HCT116 (cell line): ENCODE data around the gene APLP1. TPM values are rescaled to one million over a fixed set of nuclear protein-coding genes. Genes with fewer than 3 reads are reported as not detected.

Experiments used
- ATAC-seq: fragments of 200-7000 bp; cut with Tn5 transposase; 2 replicates; pipeline ENCODE4 v1.9.1; 2020; ENCODE audit warnings: mild to moderate bottlenecking, moderate library complexity
- BruUV-seq: library from RNA; stranded (reverse); fragments of 400-500 nt; replicated peaks from 2 replicates; lab custom pipeline; 2021; lab: Mats Ljungman, UMichigan
- CTCF ChIA-PET: fragments of 300-600 bp; sonication (Branson Sonifier 250); formaldehyde crosslinking; loops from one replicate; lab custom pipeline; 2021; ENCODE audit warnings: antibody characterized with exemption; lab: Charles Lee
- POLR2A ChIA-PET: fragments of 300-600, 350-600 bp; sonication (Branson Sonifier 250); formaldehyde crosslinking; loops from one replicate; lab custom pipeline; 2021; ENCODE audit warnings: antibody characterized with exemption; lab: Charles Lee
- RAD21 ChIA-PET, 2 experiments: fragments of 300-600 bp; sonication (Branson Sonifier 250); formaldehyde crosslinking; loops; one replicate each; lab custom pipeline; 2023; ENCODE audit warnings: low total read pairs in 2 of 2; ENCODE audit not compliant: uncharacterized antibody in 2 of 2, unreplicated experiment in 2 of 2, low non-redundant PET in 1 of 2; lab: Charles Lee
- DNase-seq: peaks from one replicate; pipeline ENCODE4 v3.0.0-alpha.2; 2010; ENCODE audit warnings: low read depth, low spot score
- H2AFZ ChIP-seq: fragments of 200-600 bp; shearing (Covaris generic), sonication (generic); 2 replicates; pipeline ENCODE4 v1.6.1; 2017; ENCODE audit warnings: low read depth, mixed run types, mixed read lengths, antibody characterized with exemption, low read length; ENCODE audit not compliant: poor library complexity, severe bottlenecking
- H3K27ac ChIP-seq: 2 replicates; pipeline ENCODE4 v1.5.1; 2012; ENCODE audit warnings: low read depth, low read length
- H3K27me3 ChIP-seq: fragments of 200-600 bp; sonication (generic); 2 replicates; pipeline ENCODE4 v1.6.1; 2016; ENCODE audit warnings: mixed run types, low read length, mixed read lengths; ENCODE audit not compliant: insufficient read depth
- H3K36me3 ChIP-seq, 2 experiments: fragments of 200-500 bp in 1 of 2; fragments of 200-600 bp in 1 of 2; sonication (Bioruptor generic) in 1 of 2; sonication (generic) in 1 of 2; 2 replicates each; pipeline versions ENCODE4 v1.5.1 to v1.6.1; 2014 to 2016; ENCODE audit warnings: low read length in 2 of 2, inconsistent platforms in 1 of 2, mixed read lengths in 1 of 2, mixed run types in 1 of 2; ENCODE audit not compliant: insufficient read depth in 2 of 2, control insufficient read depth in 1 of 2
- H3K4me1 ChIP-seq, 2 experiments: fragments of 200-600 bp in 1 of 2; sonication (generic) in 1 of 2; 2 replicates each; pipeline versions ENCODE4 v1.5.1 to v1.6.1; 2012 to 2017; ENCODE audit warnings: low read length in 2 of 2, inconsistent platforms in 1 of 2, mild to moderate bottlenecking in 1 of 2, mixed read lengths in 1 of 2, mixed run types in 1 of 2, moderate library complexity in 1 of 2; ENCODE audit not compliant: insufficient read depth in 2 of 2, control insufficient read depth in 1 of 2
- H3K4me2 ChIP-seq: fragments of 200-600 bp; sonication (generic); 2 replicates; pipeline ENCODE4 v1.6.1; 2017; ENCODE audit warnings: mixed run types, low read length, mixed read lengths
- H3K4me3 ChIP-seq, 2 experiments: fragments of 200-600 bp in 1 of 2; sonication (generic) in 1 of 2; replicated peaks in 1 of 2; 2 replicates each; pipeline ENCODE4 v1.5.1; 2011 to 2016; ENCODE audit warnings: low read length in 2 of 2, control low read depth in 1 of 2, low read depth in 1 of 2, mild to moderate bottlenecking in 1 of 2, mixed read lengths in 1 of 2, mixed run types in 1 of 2
- H3K79me2 ChIP-seq: fragments of 200-600 bp; sonication (generic); 2 replicates; pipeline ENCODE4 v1.6.1; 2017; ENCODE audit warnings: mild to moderate bottlenecking, mixed run types, low read length, moderate library complexity, mixed read lengths; ENCODE audit not compliant: insufficient read depth
- H3K9ac ChIP-seq: fragments of 200-600 bp; sonication (generic); 2 replicates; pipeline ENCODE4 v1.6.1; 2016; ENCODE audit warnings: low read length, mixed read lengths
- H3K9me2 ChIP-seq: fragments of 200-600 bp; sonication (generic), shearing (Covaris generic); 2 replicates; pipeline ENCODE4 v1.6.1; 2017; ENCODE audit warnings: mixed run types, mild to moderate bottlenecking, moderate library complexity; ENCODE audit not compliant: insufficient read depth
- H3K9me3 ChIP-seq, 2 experiments: fragments of 200-500 bp in 1 of 2; fragments of 200-600 bp in 1 of 2; sonication (Bioruptor generic) in 1 of 2; sonication (generic) in 1 of 2; 2 replicates each; pipeline ENCODE4 v1.6.1; 2014 to 2017; ENCODE audit warnings: low read length in 2 of 2, mixed read lengths in 2 of 2, inconsistent platforms in 1 of 2, low read depth in 1 of 2, mild to moderate bottlenecking in 1 of 2, mixed run types in 1 of 2, moderate library complexity in 1 of 2; ENCODE audit not compliant: control insufficient read depth in 1 of 2, insufficient read depth in 1 of 2
- H4K20me1 ChIP-seq: fragments of 200-600 bp; sonication (generic), shearing (Covaris generic); 2 replicates; pipeline ENCODE4 v1.6.1; 2017; ENCODE audit warnings: mixed run types, mild to moderate bottlenecking, moderate library complexity; ENCODE audit not compliant: insufficient read depth
- ATF3 ChIP-seq: IDR thresholded peaks from 2 replicates; pipeline ENCODE4 v1.6.1; 2012
- CTCF ChIP-seq, 3 experiments: fragments of 200-600 bp in 1 of 3; sonication (generic) in 1 of 3; IDR thresholded peaks in 2 of 3; conservative IDR thresholded peaks in 1 of 3; 2 replicates each; pipeline ENCODE4 v1.5.1; 2012 to 2017; ENCODE audit warnings: low read depth in 2 of 3, low read length in 2 of 3, antibody characterized with exemption in 1 of 3, borderline replicate concordance in 1 of 3, control low read depth in 1 of 3, mild to moderate bottlenecking in 1 of 3, mixed read lengths in 1 of 3, mixed run types in 1 of 3, moderate library complexity in 1 of 3; ENCODE audit not compliant: insufficient read depth in 1 of 3
- EZH2phosphoT487 ChIP-seq: fragments of 200-600 bp; IDR thresholded peaks from 2 replicates; pipeline ENCODE4 v1.6.1; 2018; ENCODE audit warnings: antibody characterized with exemption, borderline replicate concordance
- POLR2A ChIP-seq: IDR thresholded peaks from 2 replicates; pipeline ENCODE4 v1.7.0; 2011; ENCODE audit warnings: borderline replicate concordance; ENCODE audit not compliant: insufficient read depth, insufficient read length; ENCODE audit errors: extremely low read depth
- REST ChIP-seq: IDR thresholded peaks from 2 replicates; pipeline ENCODE4 v1.6.1; 2012; ENCODE audit warnings: low read depth
- TCF7L2 ChIP-seq: IDR thresholded peaks from 2 replicates; pipeline ENCODE4 v1.7.0; 2011; ENCODE audit warnings: borderline replicate concordance, inconsistent platforms; ENCODE audit not compliant: insufficient read depth, insufficient read length; ENCODE audit errors: extremely low read depth
- ZNF274 ChIP-seq: fragments of 200-500 bp; sonication (Bioruptor generic); IDR thresholded peaks from 2 replicates; pipeline ENCODE4 v1.6.1; 2014; ENCODE audit warnings: mild to moderate bottlenecking, low read depth, low read length, inconsistent platforms
- intact Hi-C: fragments of 100-400 bp; cut with micrococcal nuclease; formaldehyde crosslinking; loops from 2 replicates; pipeline ENCODE4 v1.10.0; 2022
- total RNA-seq: library from RNA; stranded (reverse); gene quantifications from one replicate; pipeline ENCODE4 v1.2.1, GENCODE V29; 2021; ENCODE audit not compliant: unreplicated experiment

Gene APLP1
- total RNA-seq, 1 experiment from 2014 or later: 41.2 TPM

GRCh38 chr19:35908973-35909683 lies 40.8 kb downstream of the APLP1 start:
- Histone ChIP-seq H4K20me1 (no peaks in the 10 kb centered on the region), H2AFZ (no peak overlapping the region), H3K36me3 (no peaks in the 10 kb centered on the region), H3K9ac (no peak overlapping the region), H3K27ac (no peak overlapping the region), H3K27me3 (no peaks in the 10 kb centered on the region), H3K9me2 (no peaks in the 10 kb centered on the region), H3K4me3 (no peak overlapping the region), H3K9me3 (no peaks in the 10 kb centered on the region), H3K4me2 (no peak overlapping the region), H3K4me1 (peaks cover 12 to 39% of the 10 kb centered on the region in 2 experiments), H3K79me2 (no peaks in the 10 kb centered on the region)
- ChIA-PET POLR2A (no interaction called here), RAD21 (no interaction called here), CTCF (no interaction called here)
- intact Hi-C loops: no loop called here
- no TSS peak for BruUV-seq
- DNase-seq (no peak), ATAC-seq (no peak)
- no peak for TF ChIP-seq ATF3
- TF ChIP-seq TCF7L2: no peak
- TF ChIP-seq REST: no peak
- TF ChIP-seq CTCF (IDR thresholded peaks at IDR 0.05 in 2 of 3, conservative IDR thresholded peaks at IDR 0.05 in 1 of 3; ENCODE audit: borderline replicate concordance in 1 of 3, insufficient read depth in 1 of 3, low read depth in 2 of 3, low read length in 2 of 3): no peak
- no peak for TF ChIP-seq EZH2phosphoT487
- TF ChIP-seq POLR2A: no peak
- TF ChIP-seq ZNF274: no peak
